Fibroblast of mammary gland (primary cell): ENCODE data around the gene SSBP3.

Source experiments
- DNase-seq: peaks from one replicate; pipeline ENCODE4 v3.0.0-alpha.2; 2010; ENCODE audit warnings: low read depth
- H3K4me3 ChIP-seq: 2 replicates; pipeline ENCODE4 v1.5.1; 2011; ENCODE audit warnings: low read depth, mild to moderate bottlenecking, low read length, moderate library complexity; ENCODE audit not compliant: control insufficient read depth
- TF ChIP-seq, protein P1 (sequence below): conservative IDR thresholded peaks from 2 replicates; pipeline ENCODE4 v1.5.1; 2011; ENCODE audit warnings: low read depth, low read length, inconsistent platforms; ENCODE audit not compliant: control insufficient read depth, insufficient read depth

SSBP3 gene

DNA sequence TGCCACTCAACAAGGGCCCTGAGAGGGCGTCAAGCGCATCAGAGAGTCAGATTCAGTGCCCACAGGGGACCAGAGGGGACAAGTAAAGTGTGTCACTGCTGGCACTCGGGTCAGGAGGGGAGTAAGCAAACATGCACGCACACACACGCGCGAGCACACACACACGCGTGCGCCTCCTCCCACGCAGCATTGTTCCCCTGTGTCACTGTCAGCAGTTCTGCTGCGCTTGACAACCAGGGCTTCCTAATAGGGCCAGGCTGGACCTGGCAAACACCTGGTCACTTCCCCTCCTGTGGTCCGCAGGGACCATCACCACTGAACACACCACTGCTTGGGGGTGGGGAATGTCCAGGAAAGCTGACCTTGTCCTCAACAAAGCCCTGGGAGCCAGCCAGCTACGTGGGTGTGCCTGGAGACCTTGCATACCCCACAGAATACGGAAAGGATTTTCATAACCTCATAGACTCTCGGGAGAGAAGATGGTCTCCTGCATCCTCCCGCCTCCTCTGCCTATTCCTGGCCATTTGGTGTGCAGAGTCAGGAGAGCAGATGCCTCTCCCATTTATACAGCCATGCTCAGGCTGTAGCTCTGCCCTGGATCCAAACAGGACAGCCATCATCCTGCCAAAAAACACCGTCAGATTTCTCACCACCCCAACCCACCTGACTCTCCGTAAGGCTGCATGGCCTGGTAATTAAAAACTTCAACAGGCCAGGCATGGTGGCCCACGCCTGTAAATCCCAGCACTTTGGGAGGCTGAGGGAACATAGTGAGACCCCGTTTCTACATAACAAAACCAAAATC, 73.2 kb downstream of the SSBP3 start:
- TF ChIP-seq, protein P1, sequence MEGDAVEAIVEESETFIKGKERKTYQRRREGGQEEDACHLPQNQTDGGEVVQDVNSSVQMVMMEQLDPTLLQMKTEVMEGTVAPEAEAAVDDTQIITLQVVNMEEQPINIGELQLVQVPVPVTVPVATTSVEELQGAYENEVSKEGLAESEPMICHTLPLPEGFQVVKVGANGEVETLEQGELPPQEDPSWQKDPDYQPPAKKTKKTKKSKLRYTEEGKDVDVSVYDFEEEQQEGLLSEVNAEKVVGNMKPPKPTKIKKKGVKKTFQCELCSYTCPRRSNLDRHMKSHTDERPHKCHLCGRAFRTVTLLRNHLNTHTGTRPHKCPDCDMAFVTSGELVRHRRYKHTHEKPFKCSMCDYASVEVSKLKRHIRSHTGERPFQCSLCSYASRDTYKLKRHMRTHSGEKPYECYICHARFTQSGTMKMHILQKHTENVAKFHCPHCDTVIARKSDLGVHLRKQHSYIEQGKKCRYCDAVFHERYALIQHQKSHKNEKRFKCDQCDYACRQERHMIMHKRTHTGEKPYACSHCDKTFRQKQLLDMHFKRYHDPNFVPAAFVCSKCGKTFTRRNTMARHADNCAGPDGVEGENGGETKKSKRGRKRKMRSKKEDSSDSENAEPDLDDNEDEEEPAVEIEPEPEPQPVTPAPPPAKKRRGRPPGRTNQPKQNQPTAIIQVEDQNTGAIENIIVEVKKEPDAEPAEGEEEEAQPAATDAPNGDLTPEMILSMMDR: no peak
- peak; percentile 41 for DNase-seq
- H3K4me3 ChIP-seq: no peak overlapping the region

DNA sequence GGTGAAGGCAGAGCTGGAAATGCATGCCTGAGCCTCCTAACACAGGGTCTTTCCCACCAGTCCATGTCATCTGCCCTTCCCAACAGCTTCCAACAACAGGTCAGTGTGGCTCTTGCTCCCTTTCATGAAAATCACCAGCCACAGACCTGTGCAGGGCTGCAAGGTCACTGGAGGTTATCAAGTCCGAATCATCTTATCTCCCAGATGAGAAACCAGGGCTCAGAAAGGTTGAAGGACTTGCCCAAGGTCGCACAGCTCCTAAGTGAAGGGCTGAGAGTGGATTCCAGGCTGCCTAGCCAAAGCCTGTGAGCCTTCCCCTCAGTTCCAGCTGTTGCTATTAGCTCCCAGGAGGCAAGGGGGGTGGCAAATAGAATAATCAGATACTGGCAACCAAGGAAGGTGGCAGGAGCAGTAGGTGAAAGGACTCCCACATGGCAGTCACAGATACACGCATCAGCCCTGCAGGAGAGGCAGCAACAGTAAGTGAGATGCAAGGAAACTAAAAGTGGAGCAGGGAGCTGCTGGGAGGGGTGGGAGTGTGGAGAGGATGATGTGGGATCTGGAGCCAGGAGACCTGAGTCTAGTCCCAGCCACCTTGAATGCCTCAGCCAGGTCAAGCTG, 74.2 kb downstream of the SSBP3 start:
- TF ChIP-seq, protein P1: no peak
- H3K4me3 ChIP-seq: no peak overlapping the region
- DNase-seq: no peak

DNA sequence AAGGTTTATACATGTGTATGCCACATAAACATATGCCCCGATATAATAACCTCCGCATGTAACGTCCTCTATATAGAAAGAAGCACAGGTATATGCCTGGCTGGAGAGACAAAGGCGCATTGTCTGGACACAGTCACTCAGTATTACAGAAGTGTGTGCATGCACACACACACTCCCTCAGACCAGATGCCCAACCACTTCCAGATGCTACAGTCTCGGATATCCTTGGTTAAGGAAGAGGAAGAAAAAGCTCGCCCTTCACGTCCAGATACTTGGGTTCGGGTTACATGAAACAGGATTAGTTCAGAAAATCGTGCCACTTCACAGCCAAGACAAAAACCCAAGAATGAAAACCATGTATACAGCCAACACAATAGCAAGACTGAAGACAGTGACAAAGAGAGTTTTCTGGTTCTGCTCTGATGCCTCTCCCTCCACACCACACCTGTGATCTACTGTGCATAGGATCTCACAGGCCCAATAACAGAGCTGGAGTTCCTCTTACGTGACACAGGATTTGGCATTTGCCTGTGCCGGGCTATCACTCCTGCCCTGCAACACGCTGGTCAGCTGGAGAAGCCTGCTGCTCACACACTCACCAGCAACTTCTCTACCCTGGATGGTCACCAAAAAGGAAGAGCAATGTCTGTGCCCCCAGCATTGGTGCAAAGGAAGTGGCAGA, 75.0 kb downstream of the SSBP3 start:
- TF ChIP-seq, protein P1: no peak
- peak; percentile 57 for DNase-seq
- no peak overlapping the region for H3K4me3 ChIP-seq

DNA sequence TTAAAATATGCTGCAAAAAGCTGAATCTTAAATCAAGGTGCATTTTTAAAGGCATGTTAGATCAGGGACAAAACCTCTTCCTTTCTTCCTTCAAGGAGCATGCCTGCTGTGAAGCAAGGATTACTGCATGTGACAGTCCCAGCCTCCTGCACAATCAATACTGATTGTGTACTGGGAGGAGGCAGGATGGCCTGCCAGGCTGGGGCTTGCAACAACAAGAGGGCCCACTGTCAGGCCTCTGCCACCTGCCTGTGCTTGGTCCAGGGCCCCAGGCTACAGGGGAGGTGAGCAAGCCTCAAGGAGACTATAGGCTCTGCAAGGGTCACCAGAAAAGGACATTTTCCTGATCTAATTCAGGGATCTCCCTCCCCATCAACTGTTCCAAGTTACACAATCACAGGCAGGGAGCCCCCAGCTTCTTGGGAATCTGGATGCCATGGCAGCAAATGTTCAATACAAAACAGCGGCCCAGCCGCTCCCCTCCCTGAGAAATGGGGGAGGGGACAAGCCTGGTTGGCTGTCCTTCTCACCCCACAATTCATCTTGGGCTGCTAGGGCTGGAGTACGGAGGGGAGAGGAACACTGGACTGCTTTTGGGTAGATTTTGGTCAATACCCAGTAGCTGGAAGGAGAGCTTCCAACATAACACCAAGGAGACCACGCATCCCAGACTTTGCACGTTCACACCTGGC, 76.7 kb downstream of the SSBP3 start:
- DNase-seq: no peak
- TF ChIP-seq, protein P1: no peak
- H3K4me3 ChIP-seq: no peak overlapping the region

DNA sequence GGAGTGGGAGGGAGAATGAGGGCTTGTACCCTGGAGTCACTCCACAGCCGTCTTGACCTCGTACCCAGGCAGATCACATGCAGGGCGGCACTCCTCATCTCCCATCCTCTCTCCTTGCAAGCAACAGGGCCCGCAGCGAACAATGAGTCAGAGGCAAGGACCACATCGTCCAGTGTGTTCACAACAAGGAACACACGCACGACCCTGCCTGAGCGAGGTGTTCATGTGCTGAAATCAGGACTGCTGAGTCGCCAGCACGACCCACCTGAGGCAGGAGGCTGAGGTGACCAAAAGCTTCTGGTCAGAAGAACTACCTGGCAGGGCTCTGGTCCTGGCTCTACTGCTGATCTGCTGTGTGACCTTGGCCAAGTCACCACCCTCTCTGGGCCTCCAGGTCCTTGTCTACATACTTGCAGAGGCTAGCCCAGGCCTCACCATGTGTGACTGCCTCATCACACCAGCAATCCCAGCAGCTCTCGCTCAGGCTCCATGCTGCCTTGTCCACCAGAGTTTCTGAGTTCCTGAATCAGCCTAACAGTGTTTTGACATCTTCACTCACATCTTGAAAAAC, 78.0 kb downstream of the SSBP3 start:
- TF ChIP-seq, protein P1: no peak
- DNase-seq: peak; percentile 30
- H3K4me3 ChIP-seq: no peak overlapping the region
